Measurements from ENCODE around the gene KDM4B. TPM values are rescaled to one million over a fixed set of nuclear protein-coding genes. Genes with fewer than 3 reads are reported as not detected.
"Not testable (repeated sequence)": the region's sequence is repeated elsewhere in the genome, so short reads cannot be mapped to it uniquely, and the experiment has no call there.

The KDM4B gene
- total RNA-seq, 1 donor from 2014 or later: 39.0 TPM

GRCh38 chr19:5191091-5191490, 222.2 kb downstream of the KDM4B start:
- no peak overlapping the region for H3K27ac ChIP-seq
- DNase-seq (no peak), ATAC-seq (no peak)
- no peaks in the 10 kb centered on the region for H3K9me3 ChIP-seq
- H3K4me1 ChIP-seq: no peaks in the 10 kb centered on the region
- H3K4me3 ChIP-seq: no peak overlapping the region
- H3K27me3 ChIP-seq: no peaks in the 10 kb centered on the region
- no peaks in the 10 kb centered on the region for H3K36me3 ChIP-seq
- intact Hi-C loops (cut with DNase I): no loop called here
- no peak for TF ChIP-seq CTCF (IDR thresholded peaks at IDR 0.05)

GRCh38 chr19:5192568-5192967, 223.7 kb downstream of the KDM4B start:
- DNase-seq: no peak
- intact Hi-C loops (cut with DNase I): no loop called here

GRCh38 chr19:5193192-5193591, 224.3 kb downstream of the KDM4B start:
- DNase-seq: no peak
- intact Hi-C loops (cut with DNase I): no loop called here
- no peak for TF ChIP-seq CTCF (IDR thresholded peaks at IDR 0.05)

More at GRCh38 chr19:5192568-5192967, 223.7 kb downstream of the KDM4B start:
- Histone ChIP-seq H3K27ac (no peak overlapping the region), H3K36me3 (no peaks in the 10 kb centered on the region), H3K9me3 (no peaks in the 10 kb centered on the region), H3K4me3 (no peak overlapping the region), H3K27me3 (no peaks in the 10 kb centered on the region), H3K4me1 (no peaks in the 10 kb centered on the region)
- no peak for ATAC-seq
- TF ChIP-seq CTCF (IDR thresholded peaks at IDR 0.05): no peak

GRCh38 chr19:5194641-5195040, 225.7 kb downstream of the KDM4B start:
- H3K27me3 ChIP-seq: no peaks in the 10 kb centered on the region
- no peak for TF ChIP-seq CTCF (IDR thresholded peaks at IDR 0.05)
- no peak for DNase-seq
- H3K36me3 ChIP-seq: no peaks in the 10 kb centered on the region
- H3K9me3 ChIP-seq: no peaks in the 10 kb centered on the region
- no peaks in the 10 kb centered on the region for H3K4me1 ChIP-seq
- ATAC-seq: no peak
- intact Hi-C loops (cut with DNase I): no loop called here
- no peak overlapping the region for H3K4me3 ChIP-seq
- H3K27ac ChIP-seq: no peak overlapping the region

More at GRCh38 chr19:5193192-5193591, 224.3 kb downstream of the KDM4B start:
- no peaks in the 10 kb centered on the region for H3K4me1 ChIP-seq
- H3K4me3 ChIP-seq: no peak overlapping the region
- H3K36me3 ChIP-seq: no peaks in the 10 kb centered on the region
- no peaks in the 10 kb centered on the region for H3K9me3 ChIP-seq
- no peaks in the 10 kb centered on the region for H3K27me3 ChIP-seq
- H3K27ac ChIP-seq: no peak overlapping the region
- no peak for ATAC-seq

- ATAC-seq; H3K27me3 ChIP-seq; DNase-seq; intact Hi-C loops (cut with DNase I); H3K9me3 ChIP-seq; H3K4me3 ChIP-seq; H3K4me1 ChIP-seq; H3K27ac ChIP-seq; H3K36me3 ChIP-seq: not testable (repeated sequence)
These were observed 226.7 kb downstream of the KDM4B start for GRCh38 chr19:5195587-5195986.

GRCh38 chr19:5196832-5197231, 227.9 kb downstream of the KDM4B start:
- DNase-seq (no peak), ATAC-seq (no peak)
- Histone ChIP-seq H3K27me3 (no peaks in the 10 kb centered on the region), H3K36me3 (no peaks in the 10 kb centered on the region), H3K27ac (no peak overlapping the region), H3K4me1 (no peaks in the 10 kb centered on the region), H3K9me3 (peaks cover 8% of the 10 kb centered on the region), H3K4me3 (no peak overlapping the region)
- TF ChIP-seq CTCF (IDR thresholded peaks at IDR 0.05): no peak
- intact Hi-C loops (cut with DNase I): no loop called here

Data from upper lobe of right lung (tissue), 1 donor.